Common myeloid progenitor, CD34-positive (primary cell): ENCODE measurements around the gene TENM3.

ENCODE experiments used
- CTCF ChIA-PET: fragments of 350-600 bp; sonication (Branson Sonifier 250); formaldehyde crosslinking; loops from one replicate; lab custom pipeline; 2021; ENCODE audit warnings: antibody characterized with exemption; lab: Charles Lee
- POLR2A ChIA-PET: fragments of 350-600 bp; sonication (Branson Sonifier 250); formaldehyde crosslinking; loops from one replicate; lab custom pipeline; 2021; ENCODE audit warnings: antibody characterized with exemption; lab: Charles Lee
- DNase-seq, 3 donors: peaks; one replicate each; pipeline versions ENCODE4 v3.0.0 to v3.0.0-alpha.2; 2013
- H3K27ac ChIP-seq, 2 experiments: 1 replicate in 1 of 2; 2 replicates in 1 of 2; pipeline ENCODE4 v1.7.0; 2013; ENCODE audit warnings: inconsistent platforms in 2 of 2, low read length in 2 of 2, mild to moderate bottlenecking in 2 of 2, low read depth in 1 of 2, moderate library complexity in 1 of 2; ENCODE audit not compliant: severe bottlenecking in 2 of 2, insufficient read depth in 1 of 2, poor library complexity in 1 of 2
- H3K27me3 ChIP-seq, 5 experiments: replicated peaks in 2 of 5; 1 replicate in 3 of 5; 2 replicates in 2 of 5; pipeline versions ENCODE4 v1.6.1 to v1.7.0; 2013; ENCODE audit warnings: low read length in 4 of 5, mild to moderate bottlenecking in 2 of 5, moderate library complexity in 2 of 5, inconsistent platforms in 1 of 5; ENCODE audit not compliant: insufficient read depth in 5 of 5, control insufficient read depth in 4 of 5
- H3K36me3 ChIP-seq, 4 experiments: 1 replicate in 2 of 4; 2 replicates in 2 of 4; pipeline versions ENCODE4 v1.6.1 to v1.7.0; 2013; ENCODE audit warnings: low read length in 3 of 4, control low read depth in 1 of 4, mild to moderate bottlenecking in 1 of 4; ENCODE audit not compliant: control insufficient read depth in 4 of 4, insufficient read depth in 4 of 4
- H3K4me1 ChIP-seq, 4 experiments: 1 replicate in 3 of 4; 2 replicates in 1 of 4; pipeline versions ENCODE4 v1.6.1 to v1.7.1; 2013; ENCODE audit warnings: low read length in 3 of 4, mild to moderate bottlenecking in 3 of 4, control low read depth in 1 of 4, inconsistent platforms in 1 of 4, moderate library complexity in 1 of 4; ENCODE audit not compliant: control insufficient read depth in 4 of 4, insufficient read depth in 4 of 4; ENCODE audit errors: control extremely low read depth in 1 of 4
- H3K4me3 ChIP-seq, 7 experiments: 1 replicate in 4 of 7; 2 replicates in 3 of 7; pipeline versions ENCODE4 v1.5.1 to v1.7.0; 2013; ENCODE audit warnings: mild to moderate bottlenecking in 7 of 7, low read length in 6 of 7, moderate library complexity in 6 of 7, inconsistent platforms in 2 of 7, low read depth in 2 of 7, control low read depth in 1 of 7; ENCODE audit not compliant: insufficient read depth in 4 of 7, control insufficient read depth in 1 of 7; ENCODE audit errors: extremely low read depth in 1 of 7
- H3K9me3 ChIP-seq, 5 experiments: 1 replicate in 4 of 5; 2 replicates in 1 of 5; pipeline versions ENCODE4 v1.6.1 to v1.7.1; 2013; ENCODE audit warnings: low read length in 4 of 5, mild to moderate bottlenecking in 2 of 5, inconsistent platforms in 1 of 5, low read depth in 1 of 5, moderate library complexity in 1 of 5; ENCODE audit not compliant: control insufficient read depth in 4 of 5, insufficient read depth in 2 of 5; ENCODE audit errors: control extremely low read depth in 1 of 5
- WGBS: methylation state at CpG from one replicate; pipeline ENCODE4 v1.1.5; 2013; ENCODE audit not compliant: insufficient coverage; 5-methylcytosine and 5-hydroxymethylcytosine counted together

TENM3 gene

GRCh38 chr4:182276210-182277109 is 33.3 kb downstream of the TENM3 start:
- ChIA-PET POLR2A (interaction anchor here (0.7 kb wide), 1 partner anchor 38 kb away, joined by 3 read pairs; no protein-coding TSS in a partner anchor), CTCF (no interaction called here)
- Histone ChIP-seq H3K4me3 (no peak overlapping the region), H3K27me3 (no peaks in the 10 kb centered on the region), H3K4me1 (no peaks in the 10 kb centered on the region), H3K9me3 (no peaks in the 10 kb centered on the region), H3K27ac (no peak overlapping the region), H3K36me3 (no peaks in the 10 kb centered on the region)
- no peak for DNase-seq
- WGBS = 71% methylated on average over 6 of the region's 11 CpGs

GRCh38 chr4:182277377-182277776 is 34.2 kb downstream of the TENM3 start:
- H3K4me1 ChIP-seq = no peaks in the 10 kb centered on the region
- H3K27me3 ChIP-seq = no peaks in the 10 kb centered on the region
- DNase-seq = no peak
- no peak overlapping the region for H3K4me3 ChIP-seq
- WGBS = no CpG with 5 or more reads among the region's 2 CpGs
- H3K27ac ChIP-seq = no peak overlapping the region
- no peaks in the 10 kb centered on the region for H3K36me3 ChIP-seq
- no peaks in the 10 kb centered on the region for H3K9me3 ChIP-seq
- POLR2A ChIA-PET = interaction anchor here (0.7 kb wide), 1 partner anchor 39 kb away, joined by 3 read pairs; no protein-coding TSS in a partner anchor
- CTCF ChIA-PET = no interaction called here

- H3K27me3 ChIP-seq = no peaks in the 10 kb centered on the region
- WGBS = 96% methylated on average over 11 of the region's 11 CpGs
- H3K36me3 ChIP-seq = no peaks in the 10 kb centered on the region
- no peak overlapping the region for H3K4me3 ChIP-seq
- POLR2A ChIA-PET = interaction anchor here (0.6 kb wide), 2 partner anchors 283 to 290 kb away, joined by 3 to 4 read pairs; no protein-coding TSS in a partner anchor
- DNase-seq = no peak
- H3K9me3 ChIP-seq = no peaks in the 10 kb centered on the region
- H3K27ac ChIP-seq = no peak overlapping the region
- CTCF ChIA-PET = interaction anchor here (0.6 kb wide), 1 partner anchor 135 kb away, joined by 3 read pairs; no protein-coding TSS in a partner anchor
- no peaks in the 10 kb centered on the region for H3K4me1 ChIP-seq
Observed at GRCh38 chr4:182278729-182279128, 35.5 kb downstream of the TENM3 start.

GRCh38 chr4:182280436-182281111 is 37.4 kb downstream of the TENM3 start:
- Histone ChIP-seq H3K27ac (no peak overlapping the region), H3K4me1 (no peaks in the 10 kb centered on the region), H3K36me3 (no peaks in the 10 kb centered on the region), H3K27me3 (no peaks in the 10 kb centered on the region), H3K9me3 (no peaks in the 10 kb centered on the region), H3K4me3 (no peak overlapping the region)
- 87% methylated on average over 7 of the region's 7 CpGs for WGBS
- no peak for DNase-seq
- ChIA-PET POLR2A (no interaction called here), CTCF (no interaction called here)

- DNase-seq = no peak
- H3K9me3 ChIP-seq = no peaks in the 10 kb centered on the region
- ChIA-PET POLR2A (no interaction called here), CTCF (no interaction called here)
- 96% methylated on average over 3 of the region's 3 CpGs for WGBS
- no peaks in the 10 kb centered on the region for H3K4me1 ChIP-seq
- no peaks in the 10 kb centered on the region for H3K36me3 ChIP-seq
- no peaks in the 10 kb centered on the region for H3K27me3 ChIP-seq
- no peak overlapping the region for H3K4me3 ChIP-seq
- H3K27ac ChIP-seq = no peak overlapping the region
Observed at GRCh38 chr4:182286035-182286434, 42.8 kb downstream of the TENM3 start.

- ChIA-PET CTCF (no interaction called here), POLR2A (no interaction called here)
- Histone ChIP-seq H3K4me1 (no peaks in the 10 kb centered on the region), H3K9me3 (no peaks in the 10 kb centered on the region), H3K27me3 (no peaks in the 10 kb centered on the region), H3K27ac (no peak overlapping the region), H3K4me3 (no peak overlapping the region), H3K36me3 (no peaks in the 10 kb centered on the region)
- WGBS = 97% methylated on average over 7 of the region's 7 CpGs
- no peak for DNase-seq
Observed at GRCh38 chr4:182286931-182287330, 43.7 kb downstream of the TENM3 start.

- no peaks in the 10 kb centered on the region for H3K9me3 ChIP-seq
- DNase-seq = no peak
- no peak overlapping the region for H3K4me3 ChIP-seq
- H3K4me1 ChIP-seq = no peaks in the 10 kb centered on the region
- H3K36me3 ChIP-seq = no peaks in the 10 kb centered on the region
- H3K27me3 ChIP-seq = no peaks in the 10 kb centered on the region
- CTCF ChIA-PET = no interaction called here
- WGBS = 94% methylated on average over 5 of the region's 7 CpGs
- POLR2A ChIA-PET = no interaction called here
- no peak overlapping the region for H3K27ac ChIP-seq
Observed at GRCh38 chr4:182288534-182288933, 45.3 kb downstream of the TENM3 start.
